Stimulated activated CD8-positive, alpha-beta memory T cell treated with anti-CD3 and anti-CD28 coated beads, Interleukin-12 subunit alpha, Interleukin-12 subunit beta, amount 100 ng/mL, for 4 hours (primary cell): ENCODE data around the gene RLIM.
"Not testable (repeated sequence)": the region's sequence is repeated elsewhere in the genome, so short reads cannot be mapped to it uniquely, and the experiment has no call there.

ENCODE experiments used
- DNase-seq: peaks from one replicate; pipeline ENCODE4 v3.0.0-alpha.2; 2020; ENCODE audit warnings: low read depth

RLIM gene, protein sequence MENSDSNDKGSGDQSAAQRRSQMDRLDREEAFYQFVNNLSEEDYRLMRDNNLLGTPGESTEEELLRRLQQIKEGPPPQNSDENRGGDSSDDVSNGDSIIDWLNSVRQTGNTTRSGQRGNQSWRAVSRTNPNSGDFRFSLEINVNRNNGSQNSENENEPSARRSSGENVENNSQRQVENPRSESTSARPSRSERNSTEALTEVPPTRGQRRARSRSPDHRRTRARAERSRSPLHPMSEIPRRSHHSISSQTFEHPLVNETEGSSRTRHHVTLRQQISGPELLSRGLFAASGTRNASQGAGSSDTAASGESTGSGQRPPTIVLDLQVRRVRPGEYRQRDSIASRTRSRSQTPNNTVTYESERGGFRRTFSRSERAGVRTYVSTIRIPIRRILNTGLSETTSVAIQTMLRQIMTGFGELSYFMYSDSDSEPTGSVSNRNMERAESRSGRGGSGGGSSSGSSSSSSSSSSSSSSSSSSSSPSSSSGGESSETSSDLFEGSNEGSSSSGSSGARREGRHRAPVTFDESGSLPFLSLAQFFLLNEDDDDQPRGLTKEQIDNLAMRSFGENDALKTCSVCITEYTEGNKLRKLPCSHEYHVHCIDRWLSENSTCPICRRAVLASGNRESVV

DNA sequence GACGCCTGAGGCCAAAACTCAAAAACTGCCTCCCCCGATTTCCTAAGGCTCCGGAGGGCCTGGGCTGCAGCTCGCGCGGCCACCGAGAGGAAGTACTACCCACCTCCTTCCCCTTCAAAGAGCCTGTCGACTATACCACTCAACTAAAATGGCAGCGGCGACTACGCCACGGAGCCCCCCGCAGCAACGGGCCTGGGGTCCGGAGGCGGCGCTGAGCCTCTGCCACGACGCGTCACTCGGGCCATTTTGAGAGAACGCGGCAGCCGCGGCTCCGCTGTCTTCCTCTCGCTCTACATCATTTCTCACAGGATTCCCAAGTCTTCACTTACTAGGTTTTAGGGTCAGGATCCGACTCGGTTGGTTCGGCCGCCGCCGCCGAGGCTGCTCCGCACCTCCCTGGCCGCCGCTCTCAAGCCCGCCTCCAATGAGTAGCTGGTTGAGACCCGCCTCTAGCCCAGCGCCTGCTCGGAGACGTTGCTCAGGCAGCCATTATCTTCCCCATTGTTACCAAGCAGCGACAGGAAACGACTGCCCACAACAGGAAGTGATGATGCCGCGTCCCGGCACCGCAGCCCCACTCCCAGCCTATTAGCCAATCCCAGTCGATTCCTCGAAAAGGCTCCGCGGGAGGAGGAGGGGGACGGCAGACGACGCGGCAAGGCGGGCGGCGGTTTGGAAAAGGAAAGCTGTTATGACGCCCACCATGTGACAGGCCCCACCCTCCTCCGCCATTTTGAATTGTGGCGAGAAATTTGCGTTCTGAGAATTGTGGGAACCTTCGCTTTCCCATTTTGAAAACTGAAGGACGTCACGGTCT is at the start of gene RLIM:
TSS of gene RLIM (minus strand) at position 532 of the 817 bp plus-strand sequence. CDS start 18,647 bp downstream, outside the sequence.
- peak; percentile 84 for DNase-seq

DNA sequence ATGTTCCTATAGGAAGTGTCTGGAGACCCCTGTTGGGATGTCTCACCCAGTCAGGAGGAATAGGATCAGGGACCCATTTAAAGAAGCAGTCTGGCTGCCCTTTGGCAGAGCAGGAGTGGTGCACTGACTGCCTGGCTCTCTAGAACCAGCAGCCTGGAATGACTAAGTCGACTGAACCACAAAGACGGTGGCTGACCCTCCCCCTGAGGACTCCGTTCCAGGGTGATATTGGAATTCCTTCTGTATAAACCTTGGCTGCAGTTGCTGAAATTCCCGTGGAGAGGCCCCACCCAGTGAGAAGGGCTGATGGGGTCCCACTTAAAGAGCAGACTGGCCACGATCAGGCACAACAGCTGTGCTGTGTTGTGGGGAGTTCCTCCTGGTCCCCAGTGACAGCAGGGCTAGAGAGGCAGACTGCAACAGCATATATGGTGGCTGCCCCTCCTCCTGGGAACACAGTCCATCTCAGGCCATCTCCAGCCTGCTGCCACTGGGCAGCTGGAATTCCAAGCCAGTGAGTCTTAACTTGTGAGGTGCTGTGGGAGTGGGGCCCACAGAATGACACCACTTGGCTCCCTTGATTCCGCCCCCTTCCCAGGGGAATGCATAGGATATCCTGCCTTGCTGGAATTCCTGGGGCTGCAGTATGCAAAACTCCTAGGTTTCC is 41.8 kb upstream of the RLIM start:
- no peak for DNase-seq

DNA sequence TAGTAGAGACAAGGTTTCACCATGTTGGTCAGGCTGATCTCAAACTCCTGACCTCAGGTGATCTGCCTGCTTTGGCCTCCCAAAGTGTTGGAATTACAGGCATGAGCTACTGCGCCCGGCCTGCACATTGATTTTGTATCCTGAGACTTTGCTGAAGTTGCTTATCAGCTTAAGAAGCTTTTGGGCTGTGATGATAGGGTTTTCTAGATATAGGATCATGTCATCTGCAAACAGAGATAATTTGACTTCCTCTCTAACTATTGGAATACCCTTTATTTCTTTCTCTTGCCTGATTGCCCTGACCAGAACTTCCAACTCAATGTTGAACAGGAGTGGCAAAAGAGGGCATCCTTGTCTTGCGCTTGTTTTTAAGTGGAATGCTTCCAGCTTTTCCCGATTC is 40.5 kb upstream of the RLIM start:
- not testable (repeated sequence) for DNase-seq

DNA sequence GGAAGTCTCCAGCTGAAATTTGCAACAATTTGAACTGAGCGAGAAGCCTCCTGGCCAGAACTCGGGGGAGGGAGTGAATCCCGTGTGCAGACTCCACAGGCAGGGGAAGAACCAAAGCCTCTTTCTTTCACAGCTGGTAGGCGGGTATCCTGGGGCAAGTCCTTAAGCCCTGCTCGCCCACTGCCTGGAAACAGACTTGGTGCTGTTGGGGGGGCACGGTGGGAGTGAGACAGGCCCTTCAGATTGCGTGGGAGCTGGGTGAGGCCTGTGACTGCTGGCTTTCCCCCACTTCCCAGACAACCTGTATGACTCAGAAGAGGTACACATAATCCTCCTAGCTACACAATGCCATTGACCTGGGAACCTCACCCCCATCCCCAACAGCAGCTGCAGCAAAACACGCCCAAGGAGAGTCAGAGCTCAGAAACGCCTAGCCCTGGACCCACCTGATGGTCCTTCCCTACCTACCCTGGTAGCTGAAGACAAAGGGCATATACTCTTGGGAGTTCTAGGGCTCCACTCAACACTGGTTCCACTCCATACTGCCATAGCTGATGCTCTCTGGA is 22.4 kb upstream of the RLIM start:
- DNase-seq: no peak

DNA sequence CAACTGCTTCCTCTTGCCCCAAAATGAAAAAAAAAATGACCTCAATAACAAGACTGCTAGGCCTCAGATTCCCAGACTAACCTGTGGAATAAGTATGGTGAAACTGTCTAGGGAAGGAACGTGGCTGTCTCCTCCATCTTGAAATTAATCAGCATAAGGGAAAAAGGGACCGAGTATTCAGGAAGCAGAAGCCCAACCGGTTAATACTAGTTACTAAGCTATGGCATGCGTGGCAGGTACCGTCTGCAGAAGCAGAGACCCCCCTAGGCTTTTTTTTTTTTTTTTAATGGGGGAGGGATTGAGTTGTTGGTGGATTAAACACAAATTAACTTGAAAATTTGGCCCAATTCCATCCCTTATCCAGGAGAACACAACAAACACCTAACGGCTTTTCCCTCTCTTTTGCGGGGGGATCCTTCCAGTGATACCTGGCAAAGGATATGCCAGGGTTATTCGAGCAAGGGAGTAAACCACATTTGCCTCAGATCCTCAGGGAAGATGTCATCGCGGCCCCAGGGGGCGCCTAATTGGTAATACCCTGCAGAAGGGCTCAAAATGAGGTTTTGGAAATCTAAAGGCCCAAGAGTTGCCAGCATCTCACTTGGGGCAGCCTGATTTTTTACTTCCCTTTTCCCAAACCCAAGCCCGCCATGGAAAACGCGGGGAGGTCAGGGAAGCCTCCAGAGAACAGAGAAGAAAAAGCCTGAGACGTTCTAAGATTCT is 893 bp downstream of the RLIM start:
- DNase-seq: no peak

DNA sequence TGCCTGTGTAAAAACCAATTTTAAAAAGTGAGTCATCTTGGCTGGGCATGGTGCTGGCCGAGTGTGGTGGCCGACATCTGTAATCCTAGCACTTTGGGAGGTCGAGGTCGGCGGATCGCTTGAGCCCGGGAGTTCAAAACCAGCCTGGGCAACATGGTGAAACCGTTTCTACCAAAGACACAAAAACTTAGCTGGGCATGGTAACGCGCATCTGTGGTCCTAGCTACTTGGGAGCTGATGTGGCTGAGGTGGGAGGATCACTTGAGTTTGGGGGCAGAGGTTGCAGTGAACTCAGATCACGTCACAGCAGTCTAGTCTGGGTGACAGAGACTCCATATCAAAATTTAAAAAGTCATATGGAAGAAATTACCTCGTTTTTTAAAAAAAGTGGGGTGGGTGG is 7.6 kb downstream of the RLIM start:
- no peak for DNase-seq

DNA sequence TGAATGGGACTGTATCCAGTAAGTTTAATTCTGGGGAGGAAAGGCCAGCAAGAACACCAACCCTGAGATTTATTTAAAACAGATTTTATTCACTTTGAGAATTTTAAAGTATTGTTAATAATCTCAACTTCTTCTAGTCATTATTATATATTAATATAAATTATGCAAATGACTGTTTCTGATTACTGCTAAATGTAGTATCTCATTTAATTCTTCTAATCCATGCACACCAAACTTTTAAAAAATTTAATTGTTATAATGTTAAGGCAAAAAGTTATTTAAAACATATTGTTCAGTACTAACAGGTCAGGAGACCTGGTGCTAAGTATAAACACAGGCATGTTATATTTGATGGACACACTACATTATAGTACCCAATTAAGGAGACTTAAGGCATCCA is 8.1 kb downstream of the RLIM start:
- DNase-seq: no peak

DNA sequence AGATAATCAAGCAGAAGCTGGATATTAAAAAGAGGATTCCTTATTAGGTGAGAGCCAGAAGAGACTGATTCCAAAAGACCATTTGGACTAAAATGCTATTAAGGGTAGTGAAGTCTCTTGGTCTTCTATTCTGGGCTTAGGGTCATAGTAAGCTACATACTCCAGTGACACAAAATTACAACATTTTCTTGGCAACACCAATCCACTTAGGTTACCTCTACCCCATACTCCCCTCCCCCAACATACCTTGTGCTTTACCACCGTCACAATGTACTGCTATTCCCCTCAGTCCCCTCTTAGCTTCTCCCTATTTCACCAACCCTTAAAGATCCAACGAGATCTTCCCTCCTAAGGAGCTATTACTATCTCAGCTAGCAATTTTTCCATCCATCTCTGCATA is 11.4 kb downstream of the RLIM start:
- no peak for DNase-seq

DNA sequence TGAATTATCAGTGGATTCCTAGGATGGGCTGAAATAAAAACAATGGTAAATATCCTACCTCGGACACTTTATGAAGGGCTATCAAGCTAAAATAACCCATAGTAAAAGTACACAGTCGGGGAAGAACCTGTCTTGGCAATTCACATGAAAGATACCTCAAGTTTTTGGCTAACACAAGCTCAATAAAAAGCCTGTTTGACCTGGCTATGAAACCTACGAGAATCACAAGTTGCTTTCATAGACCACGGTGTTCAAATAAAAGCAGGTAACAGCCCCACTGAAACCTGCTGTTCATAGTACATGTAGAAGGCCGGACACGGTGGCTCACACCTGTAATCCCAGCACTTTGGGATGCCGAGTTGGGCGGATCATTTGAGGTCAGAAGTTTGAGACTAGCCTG is 12.3 kb downstream of the RLIM start:
- DNase-seq: no peak

DNA sequence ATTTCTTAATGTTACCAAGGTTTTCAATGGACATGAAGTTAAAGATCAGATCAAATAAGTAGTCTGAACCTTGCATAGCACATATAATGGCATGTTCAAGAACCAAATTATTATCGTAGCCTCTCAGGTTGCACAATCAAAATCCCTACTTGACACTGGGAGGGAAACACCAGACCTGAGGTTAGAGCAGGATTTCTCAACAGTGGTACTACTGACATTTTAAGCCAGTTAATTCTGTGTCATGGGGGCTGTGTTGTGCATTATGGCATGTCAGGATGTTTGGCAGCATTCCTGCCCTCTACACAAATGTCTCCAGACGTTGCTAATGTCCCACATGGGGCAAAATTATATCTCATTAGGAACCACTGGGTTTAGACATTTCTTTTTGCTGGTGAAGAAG is 20.8 kb downstream of the RLIM start:
- no peak for DNase-seq

DNA sequence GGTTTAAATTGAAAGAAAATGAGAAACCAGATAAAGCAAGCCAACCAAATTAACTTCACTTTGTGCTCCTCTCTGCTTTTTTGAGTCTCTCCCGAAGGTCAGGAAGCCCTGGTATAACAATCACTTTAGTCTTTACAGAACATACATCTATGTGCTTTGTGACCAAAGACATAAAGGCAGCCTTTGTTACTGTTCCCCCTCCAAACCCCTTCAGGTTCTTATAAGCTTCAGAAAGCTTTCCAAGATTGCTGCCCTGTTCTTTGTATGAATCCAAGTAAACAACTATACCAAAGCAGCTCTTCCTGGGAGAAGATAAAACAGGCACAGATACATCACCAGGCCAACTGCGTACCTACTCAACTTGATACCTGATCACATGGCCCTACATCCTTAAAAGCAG is 28.7 kb downstream of the RLIM start:
- no peak for DNase-seq

DNA sequence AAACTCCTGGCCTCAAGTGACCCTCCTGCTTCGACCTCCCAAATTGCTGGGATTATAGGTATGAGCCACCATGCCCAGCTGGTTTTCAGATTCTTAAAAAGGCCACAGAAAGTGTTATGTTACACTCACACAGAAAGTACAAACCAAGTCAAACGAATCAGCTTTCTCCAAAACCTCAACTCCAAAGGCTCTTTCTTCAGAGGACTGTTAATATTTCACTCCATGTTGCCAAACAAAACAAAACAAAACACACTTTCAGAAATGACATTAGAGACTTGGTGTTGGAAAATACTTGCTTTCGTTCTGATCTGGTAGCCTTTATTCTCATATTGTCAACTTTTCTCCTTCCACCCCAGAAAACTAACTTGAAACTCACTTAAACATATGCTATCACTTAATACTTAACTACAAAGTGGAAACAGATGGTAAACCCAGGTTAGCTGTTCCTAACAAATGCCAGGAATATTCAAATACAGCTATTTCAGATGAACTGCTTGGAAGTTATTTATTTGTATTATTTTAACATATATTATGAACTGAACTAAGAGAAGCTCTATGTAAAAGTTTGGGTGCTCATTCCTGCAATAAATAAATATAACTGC is 34.7 kb downstream of the RLIM start:
- no peak for DNase-seq

DNA sequence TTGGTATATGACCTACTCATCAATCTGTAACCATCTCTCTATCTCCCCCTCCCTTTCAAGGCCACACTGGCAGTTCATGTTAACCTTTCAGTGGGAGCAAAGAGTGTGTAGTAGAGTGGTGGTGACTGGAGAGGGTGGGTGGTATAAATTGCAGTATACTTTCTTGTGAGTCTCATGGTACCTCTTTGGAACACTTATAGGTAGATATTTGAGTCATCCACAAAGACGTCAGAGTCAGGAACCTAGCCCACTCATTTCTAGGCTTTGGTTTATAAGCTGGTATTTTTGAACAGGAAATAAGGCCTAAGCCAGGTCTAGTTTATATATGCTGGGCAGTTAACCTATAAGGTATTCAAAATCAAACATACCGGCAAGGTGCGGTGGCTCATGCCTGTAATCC is 36.3 kb downstream of the RLIM start:
- DNase-seq: no peak

DNA sequence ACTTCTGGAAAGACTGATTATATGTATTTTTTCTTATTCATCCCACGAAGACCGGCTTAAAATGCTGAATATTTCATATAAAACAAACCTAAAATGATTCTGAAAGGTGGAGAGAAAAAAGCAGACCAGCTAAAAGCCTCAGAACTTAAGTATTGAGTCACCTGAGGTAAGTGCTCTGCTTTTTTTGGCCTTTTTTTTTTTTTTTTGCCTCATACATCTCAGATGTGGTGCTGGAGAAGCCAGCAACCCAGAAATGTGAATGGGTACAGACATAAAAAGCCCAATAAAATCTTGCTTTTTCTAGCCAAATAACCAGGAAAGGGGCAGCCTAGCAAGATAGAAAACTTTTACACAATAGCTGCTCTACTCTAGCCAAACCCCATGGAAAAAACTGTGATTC is 57.0 kb downstream of the RLIM start:
- no peak for DNase-seq

DNA sequence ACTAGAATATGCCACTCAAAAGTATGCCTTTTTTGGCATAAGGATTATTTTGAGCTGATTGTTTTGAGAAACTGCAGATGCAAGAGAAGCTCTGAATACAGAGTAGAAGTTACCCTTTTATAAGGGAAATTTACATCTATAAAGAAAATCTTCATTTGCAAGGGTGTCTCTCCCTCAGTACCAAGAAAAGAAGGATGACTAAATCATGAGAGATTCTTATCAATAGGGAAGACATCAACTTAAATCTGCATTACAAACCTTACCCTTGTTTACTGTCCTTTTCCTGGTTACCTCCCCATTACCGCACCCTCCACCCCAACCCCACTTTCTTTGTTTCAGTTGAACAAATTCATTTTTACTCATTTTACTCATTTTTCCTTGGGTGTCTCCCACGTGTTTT is 62.5 kb downstream of the RLIM start:
- no peak for DNase-seq

DNA sequence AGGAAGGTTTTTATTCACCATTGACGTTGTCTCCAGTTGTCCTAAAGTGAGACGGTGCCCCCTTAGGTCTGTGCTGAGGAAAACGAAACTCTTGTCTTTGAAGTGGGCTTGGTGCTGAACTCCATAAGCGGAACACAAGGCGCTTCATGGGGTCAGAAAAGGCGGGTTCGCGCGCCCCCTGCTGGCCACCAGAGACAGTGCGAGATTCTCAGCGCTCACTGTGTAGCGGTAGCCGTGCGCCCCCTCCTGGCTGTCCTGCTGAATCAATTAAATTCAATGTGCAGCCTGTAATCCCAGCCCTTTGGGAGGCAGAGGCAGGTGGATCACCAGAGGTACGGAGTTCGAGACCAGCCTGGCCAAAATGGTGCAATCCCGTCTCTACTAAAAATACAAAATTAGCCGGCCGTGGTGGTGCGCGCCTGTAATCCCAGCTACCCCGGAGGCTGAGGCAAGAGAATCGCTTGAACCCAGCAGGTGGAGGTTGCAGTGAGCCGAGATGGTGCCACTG is 64.1 kb downstream of the RLIM start:
- peak; percentile 72 for DNase-seq

DNA sequence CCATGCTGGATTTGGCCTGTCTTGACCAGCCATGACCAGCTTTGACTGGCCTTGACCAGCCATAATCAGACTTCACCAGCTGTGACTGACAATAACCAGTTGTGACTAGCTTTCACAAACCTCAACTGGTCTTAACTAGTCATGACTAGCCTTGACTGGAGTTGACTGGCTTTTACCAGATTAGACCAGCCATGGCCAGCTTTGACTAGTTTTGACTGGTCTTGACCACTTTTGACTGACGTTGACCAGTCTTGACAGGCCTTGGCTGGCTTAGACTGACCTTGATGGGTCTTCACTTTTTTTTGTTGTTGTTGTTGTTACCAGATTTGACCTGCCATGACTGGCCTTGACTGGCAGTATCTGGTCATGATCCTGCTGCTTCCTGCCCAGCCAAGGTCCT is 67.4 kb downstream of the RLIM start:
- DNase-seq: no peak

DNA sequence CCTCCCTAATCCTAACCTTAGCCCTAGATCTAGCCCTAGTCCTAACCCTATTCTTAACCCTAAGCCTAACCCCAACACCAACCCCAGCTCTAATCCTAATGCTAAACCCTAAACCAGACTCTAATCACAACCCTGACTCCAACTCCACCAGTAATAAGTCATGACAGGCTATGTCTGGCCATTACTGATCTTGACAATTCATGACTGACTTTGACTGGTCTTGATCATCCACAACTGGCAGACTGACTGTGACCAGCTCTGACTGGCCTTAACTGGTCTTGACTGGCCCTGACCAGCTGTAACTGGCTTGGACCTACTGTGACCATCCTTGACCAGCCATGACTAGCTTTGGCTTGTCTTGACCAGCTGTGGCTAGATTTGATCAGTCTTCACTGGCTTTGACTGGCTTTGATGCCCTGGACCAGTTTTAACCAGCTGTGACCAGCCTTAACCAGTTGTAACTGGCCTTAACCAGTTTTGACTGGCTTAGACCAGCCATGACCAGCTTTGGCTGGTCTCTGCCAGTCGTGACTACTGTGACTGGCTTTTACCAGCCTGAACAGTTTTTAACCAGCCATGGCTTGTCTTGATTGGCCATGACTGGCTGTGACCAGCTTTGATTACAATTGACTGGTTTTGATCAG is 68.4 kb downstream of the RLIM start:
- no peak for DNase-seq

DNA sequence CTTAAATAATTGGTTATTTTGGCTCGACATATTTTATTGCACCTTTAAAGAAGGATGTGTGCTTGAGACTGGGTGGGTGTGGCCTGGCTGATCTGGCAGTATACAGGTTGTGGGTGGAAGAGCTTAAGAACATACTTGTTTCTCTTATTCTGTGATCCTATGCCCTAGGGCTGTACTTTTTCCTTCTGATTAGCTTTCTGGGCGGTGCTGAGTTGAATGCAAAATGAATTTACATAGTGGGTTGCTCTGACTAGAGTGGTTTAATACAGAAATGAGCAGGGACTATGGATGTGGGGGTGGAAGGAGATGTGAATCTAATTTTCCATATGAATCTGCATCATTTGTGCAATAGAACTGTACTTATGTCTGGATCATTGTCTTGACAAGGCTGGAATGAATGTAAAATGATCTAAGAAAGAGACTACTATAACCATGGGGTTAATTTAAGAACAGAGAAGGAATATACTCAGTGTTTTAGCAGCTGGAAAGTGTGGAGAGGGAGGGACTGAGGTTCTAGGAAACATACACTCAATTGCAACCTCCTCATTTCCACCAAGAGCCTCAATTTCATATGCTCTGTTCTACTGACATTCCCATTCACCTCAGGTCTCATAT is 73.7 kb downstream of the RLIM start:
- DNase-seq: no peak
